GDM1 (cell line): Measurements from ENCODE around the gene VWA8.

Experiments used
- DNase-seq: peaks from one replicate; lab custom pipeline; 2025; lab: John Stamatoyannopoulos, UW

The VWA8 gene

GRCh38 chr13:41960637-41961465 lies at the start of gene VWA8:
VWA8 (minus strand) TSS chr13:41961109; CDS start chr13:41961015, 94 bp downstream.
- DNase-seq, result peak; percentile 61

- no peak for DNase-seq
These were observed 48.1 kb upstream of the VWA8 start for GRCh38 chr13:42009057-42009456.

DNA sequence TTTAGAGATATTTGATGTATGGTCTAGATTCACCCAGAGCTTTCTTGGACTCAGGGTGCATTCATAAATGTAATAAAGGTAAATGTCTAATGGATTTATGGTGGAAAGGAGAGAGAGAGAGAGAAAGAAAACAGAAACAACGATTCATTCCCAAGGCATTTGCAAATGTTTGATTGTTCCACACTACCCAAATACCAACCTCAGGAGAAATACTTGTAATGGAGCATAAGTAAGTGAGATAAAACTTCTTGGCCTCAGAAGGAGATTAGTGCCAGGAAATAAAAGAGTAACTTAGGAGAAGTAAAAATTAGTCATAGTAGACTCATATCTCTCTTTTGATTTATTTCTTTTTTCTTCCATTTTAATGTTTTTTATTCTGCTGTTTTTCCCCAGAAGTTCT lies 46.9 kb upstream of the VWA8 start:
- no peak for DNase-seq

- no peak for DNase-seq
These were observed 41.2 kb upstream of the VWA8 start for GRCh38 chr13:42002066-42002465.

DNA sequence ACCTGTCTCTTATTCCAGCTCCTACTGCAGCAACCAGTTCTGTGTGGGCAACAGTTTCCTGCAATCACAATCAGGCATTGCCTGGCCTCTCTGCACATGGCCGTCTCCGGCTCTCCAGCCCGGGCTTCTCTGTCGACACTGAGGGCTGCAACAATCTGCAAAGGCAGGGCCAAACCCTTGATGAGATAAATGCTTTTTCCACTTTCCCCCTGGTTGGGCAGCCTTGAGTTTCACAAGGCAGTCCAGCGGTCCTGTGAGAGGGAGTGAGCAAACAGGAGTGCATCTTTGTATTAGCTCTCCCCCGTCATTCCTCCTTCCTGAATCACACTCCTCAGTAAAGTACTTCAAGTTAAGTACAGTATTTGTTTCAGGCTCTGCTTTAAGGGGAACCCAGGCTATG lies 40.7 kb upstream of the VWA8 start:
- no peak for DNase-seq

GRCh38 chr13:42000846-42001245 lies 39.9 kb upstream of the VWA8 start:
- DNase-seq, result no peak

- DNase-seq, result no peak
These were observed 36.5 kb upstream of the VWA8 start for GRCh38 chr13:41997396-41997795.

DNA sequence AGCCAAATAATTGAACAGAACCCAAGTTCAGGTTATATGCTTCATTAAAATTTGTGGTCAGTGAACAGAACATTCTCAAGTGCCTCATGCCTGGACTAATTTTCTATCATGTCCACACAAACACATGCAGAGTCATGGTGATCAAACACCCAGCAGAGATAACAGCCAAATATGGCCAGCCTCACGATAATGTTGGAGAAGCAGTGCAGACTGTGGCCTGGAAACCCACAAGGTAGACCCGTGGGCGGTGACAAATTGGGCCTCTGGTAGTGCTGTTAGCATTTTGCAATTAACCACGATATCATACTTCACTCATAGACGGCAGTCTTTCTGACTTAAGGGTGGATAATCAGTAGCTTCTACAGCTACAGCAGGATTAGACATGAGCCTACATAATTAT lies 35.0 kb upstream of the VWA8 start:
- DNase-seq, result peak; percentile 40

DNA sequence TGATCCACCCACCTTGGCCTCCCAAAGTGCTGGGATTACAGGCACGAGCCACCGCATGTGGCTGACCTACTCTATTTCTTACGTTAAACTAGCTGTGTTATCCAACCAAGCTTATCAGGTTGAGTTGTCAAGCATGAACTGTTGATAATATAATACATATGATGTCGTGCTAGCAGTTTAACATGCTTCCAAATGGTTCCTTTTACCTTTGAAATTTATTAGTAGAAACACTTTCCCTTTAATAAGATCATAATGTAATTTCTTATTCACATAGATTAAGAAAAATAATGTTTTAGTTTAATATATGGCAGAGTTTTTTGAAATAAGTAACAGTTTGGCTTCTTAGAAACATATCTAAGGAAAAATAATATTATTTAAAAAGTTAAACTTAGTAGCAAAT lies 34.4 kb upstream of the VWA8 start:
- DNase-seq, result no peak

DNA sequence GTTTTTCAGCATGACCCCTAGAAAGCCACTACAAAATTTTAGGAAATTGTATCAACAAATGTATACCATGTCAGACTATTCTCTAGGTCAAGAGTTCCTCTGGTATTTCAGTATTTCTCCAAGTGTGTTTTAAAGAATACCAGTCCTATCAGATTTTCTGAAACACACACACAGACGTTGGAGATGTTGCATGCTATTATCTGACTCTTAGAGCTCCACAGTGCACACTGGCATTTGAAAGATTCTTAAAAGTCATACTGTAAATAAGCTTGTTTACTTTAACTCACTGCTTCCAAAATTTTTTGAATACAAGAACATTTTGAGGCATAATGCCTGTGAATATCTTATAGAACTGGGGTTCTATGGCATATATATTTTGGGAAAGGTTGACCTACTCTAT lies 33.8 kb upstream of the VWA8 start:
- DNase-seq, result no peak

- no peak for DNase-seq
These were observed 31.0 kb upstream of the VWA8 start for GRCh38 chr13:41991936-41992335.

- DNase-seq, result no peak
These were observed 27.3 kb upstream of the VWA8 start for GRCh38 chr13:41988244-41988643.

GRCh38 chr13:41985788-41986508 lies 25.0 kb upstream of the VWA8 start:
- no peak for DNase-seq

- DNase-seq, result no peak
These were observed 21.2 kb upstream of the VWA8 start for GRCh38 chr13:41981951-41982715.

GRCh38 chr13:41978007-41978406 lies 17.1 kb upstream of the VWA8 start:
- no peak for DNase-seq

- no peak for DNase-seq
These were observed 15.6 kb upstream of the VWA8 start for GRCh38 chr13:41976476-41976875.

- no peak for DNase-seq
These were observed 13.5 kb upstream of the VWA8 start for GRCh38 chr13:41974262-41974900.

DNA sequence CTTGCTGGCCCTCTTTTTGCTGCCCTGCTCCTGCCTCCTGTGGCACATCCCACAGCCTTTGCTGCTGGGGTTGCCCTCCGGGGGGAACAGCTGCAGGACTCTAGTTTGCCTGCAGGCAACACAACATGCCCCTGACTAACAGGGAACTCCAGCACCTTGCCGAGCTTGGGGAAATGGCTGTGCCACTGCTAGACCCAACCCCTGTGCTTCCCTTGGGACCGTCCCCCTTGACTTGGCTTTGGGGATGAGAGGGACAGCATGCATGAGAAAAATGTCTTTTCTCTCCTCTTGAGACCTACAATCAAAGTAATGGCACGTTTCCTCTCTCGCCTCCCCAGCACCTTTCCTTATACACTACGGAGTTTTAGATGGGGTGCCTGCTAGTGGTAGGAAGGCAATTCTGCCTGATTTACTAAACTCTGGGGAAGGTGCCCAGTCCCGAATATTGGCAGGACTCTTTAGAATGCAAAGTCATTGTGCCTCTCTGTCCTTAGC lies 12.4 kb upstream of the VWA8 start:
- DNase-seq, result no peak

DNA sequence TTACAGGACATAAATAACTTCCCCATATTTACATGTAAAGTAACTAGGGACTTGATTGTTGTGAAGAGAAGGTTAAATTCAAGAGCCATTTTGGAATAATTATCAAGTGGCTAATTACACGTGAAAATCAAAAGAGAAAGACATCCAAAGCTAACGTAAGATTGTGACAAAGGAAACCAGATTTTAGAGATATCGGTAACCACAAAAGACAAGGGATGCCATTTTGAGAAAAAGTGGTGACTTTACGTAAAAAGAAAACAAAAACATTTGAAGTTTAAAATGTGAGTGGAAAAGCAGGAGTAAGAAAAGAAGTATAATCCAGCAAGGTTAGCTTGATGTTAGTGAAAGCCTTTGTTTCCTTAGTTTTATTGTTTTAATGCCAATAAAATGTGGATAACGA lies 10.9 kb upstream of the VWA8 start:
- DNase-seq, result no peak

DNA sequence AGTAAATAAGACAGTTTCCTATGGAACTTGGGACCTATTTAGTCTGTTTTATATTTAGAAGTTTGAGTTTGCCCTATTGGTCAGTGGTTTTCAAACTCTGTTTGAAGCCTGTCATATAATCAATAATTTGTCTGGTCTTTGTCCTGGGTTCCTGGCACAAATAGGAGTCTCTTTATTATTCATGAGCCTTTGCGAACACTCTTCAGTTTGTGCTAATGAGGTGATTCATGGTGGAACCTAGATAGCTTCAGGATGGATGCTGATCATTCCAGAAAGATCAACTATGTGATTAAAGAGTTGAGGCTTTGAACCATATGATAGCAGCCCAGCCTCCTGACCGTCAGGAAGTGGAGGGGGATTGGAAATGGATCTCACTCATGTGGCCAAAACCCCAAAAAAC lies 10.0 kb upstream of the VWA8 start:
- DNase-seq, result no peak

DNA sequence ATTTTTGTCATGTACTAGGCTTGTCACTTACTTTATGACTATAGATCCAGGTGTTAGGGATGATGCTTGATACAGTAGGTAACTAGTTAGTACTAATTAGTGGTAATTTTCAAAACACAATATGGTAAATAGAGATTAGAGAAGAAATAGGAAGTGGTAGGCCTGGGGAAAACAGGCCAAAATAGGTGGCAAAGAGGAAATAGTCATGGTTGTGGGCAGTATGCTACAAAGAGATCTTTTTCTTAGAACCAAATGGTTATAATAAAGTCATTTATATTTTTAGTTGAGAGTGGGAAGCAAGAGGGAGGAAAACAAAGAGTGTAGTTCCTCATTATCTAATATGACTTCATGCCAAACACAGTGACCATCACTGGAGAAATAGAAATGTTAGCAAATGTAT lies 9.1 kb upstream of the VWA8 start:
- DNase-seq, result no peak

- no peak for DNase-seq
These were observed 8.2 kb upstream of the VWA8 start for GRCh38 chr13:41969072-41969471.
